ENCODE data around the gene HELB. TPM values are rescaled to one million over a fixed set of nuclear protein-coding genes. Genes with fewer than 3 reads are reported as not detected.

Gene HELB
- total RNA-seq, 1 experiment from 2014 or later, result 2.6 TPM

GRCh38 chr12:66319266-66319954 lies 17.1 kb downstream of the HELB start:
- ChIA-PET CTCF (no interaction called here), POLR2A (interaction anchor here (0.9 kb wide), 1 partner anchor 11 kb away, joined by 3 read pairs; no protein-coding TSS in a partner anchor)
- Mint-ChIP-seq H3K27me3 (ENCODE audit: insufficient read depth, unreplicated experiment) (no peaks in the 10 kb centered on the region), H3K9me3 (ENCODE audit: unreplicated experiment) (no peaks in the 10 kb centered on the region), H3K27ac (ENCODE audit: low read depth, unreplicated experiment) (no peak overlapping the region), H3K4me1 (ENCODE audit: insufficient read depth, unreplicated experiment) (peaks cover 5% of the 10 kb centered on the region), H3K36me3 (ENCODE audit: insufficient read depth, unreplicated experiment) (peaks cover 7% of the 10 kb centered on the region), H3K4me3 (ENCODE audit: unreplicated experiment) (no peak overlapping the region)
- intact Hi-C loops (cut with micrococcal nuclease), result no loop called here
- DNase-seq (ENCODE audit: unreplicated experiment), result no peak
- no TSS peak for BruUV-seq (replicated peaks)
- TF ChIP-seq CTCF (IDR thresholded peaks at IDR 0.05; ENCODE audit: unreplicated experiment), result no peak

- Mint-ChIP-seq H3K36me3 (ENCODE audit: insufficient read depth, unreplicated experiment) (peaks cover 12% of the 10 kb centered on the region), H3K4me1 (ENCODE audit: insufficient read depth, unreplicated experiment) (peaks cover 5% of the 10 kb centered on the region), H3K4me3 (ENCODE audit: unreplicated experiment) (no peak overlapping the region), H3K9me3 (ENCODE audit: unreplicated experiment) (no peaks in the 10 kb centered on the region), H3K27ac (ENCODE audit: low read depth, unreplicated experiment) (no peak overlapping the region), H3K27me3 (ENCODE audit: insufficient read depth, unreplicated experiment) (no peaks in the 10 kb centered on the region)
- no TSS peak for BruUV-seq (replicated peaks)
- ChIA-PET POLR2A (no interaction called here), CTCF (no interaction called here)
- intact Hi-C loops (cut with micrococcal nuclease), result no loop called here
- DNase-seq (ENCODE audit: unreplicated experiment), result no peak
- TF ChIP-seq CTCF (IDR thresholded peaks at IDR 0.05; ENCODE audit: unreplicated experiment), result no peak
Observed at GRCh38 chr12:66320996-66321395, 18.7 kb downstream of the HELB start.

GRCh38 chr12:66321435-66321834 lies 19.1 kb downstream of the HELB start:
- intact Hi-C loops (cut with micrococcal nuclease), result no loop called here
- Mint-ChIP-seq H3K36me3 (ENCODE audit: insufficient read depth, unreplicated experiment) (peaks cover 12% of the 10 kb centered on the region), H3K27ac (ENCODE audit: low read depth, unreplicated experiment) (no peak overlapping the region), H3K27me3 (ENCODE audit: insufficient read depth, unreplicated experiment) (no peaks in the 10 kb centered on the region), H3K4me1 (ENCODE audit: insufficient read depth, unreplicated experiment) (peaks cover 5% of the 10 kb centered on the region), H3K4me3 (ENCODE audit: unreplicated experiment) (no peak overlapping the region), H3K9me3 (ENCODE audit: unreplicated experiment) (no peaks in the 10 kb centered on the region)
- BruUV-seq (replicated peaks), result no TSS peak
- ChIA-PET CTCF (interaction anchor here (0.6 kb wide), 1 partner anchor 868 kb away, joined by 4 read pairs; no protein-coding TSS in a partner anchor), POLR2A (no interaction called here)
- TF ChIP-seq CTCF (IDR thresholded peaks at IDR 0.05; ENCODE audit: unreplicated experiment), result no peak
- no peak for DNase-seq (ENCODE audit: unreplicated experiment)

- TF ChIP-seq CTCF (IDR thresholded peaks at IDR 0.05; ENCODE audit: unreplicated experiment), result no peak
- peaks cover 12% of the 10 kb centered on the region for H3K36me3 Mint-ChIP-seq (ENCODE audit: insufficient read depth, unreplicated experiment)
- H3K27ac Mint-ChIP-seq (ENCODE audit: low read depth, unreplicated experiment), result no peak overlapping the region
- BruUV-seq (replicated peaks), result no TSS peak
- DNase-seq (ENCODE audit: unreplicated experiment), result no peak
- peaks cover 5% of the 10 kb centered on the region for H3K4me1 Mint-ChIP-seq (ENCODE audit: insufficient read depth, unreplicated experiment)
- intact Hi-C loops (cut with micrococcal nuclease), result no loop called here
- H3K4me3 Mint-ChIP-seq (ENCODE audit: unreplicated experiment), result no peak overlapping the region
- ChIA-PET CTCF (interaction anchor here (0.7 kb wide), 1 partner anchor 12 kb away, joined by 3 read pairs; no protein-coding TSS in a partner anchor), POLR2A (no interaction called here)
- H3K9me3 Mint-ChIP-seq (ENCODE audit: unreplicated experiment), result no peaks in the 10 kb centered on the region
- no peaks in the 10 kb centered on the region for H3K27me3 Mint-ChIP-seq (ENCODE audit: insufficient read depth, unreplicated experiment)
Observed at GRCh38 chr12:66323017-66323416, 20.7 kb downstream of the HELB start.

Data from MCF 10A (cell line).